VCaP (cell line): Measurements from ENCODE around the gene RAD17.
"Not testable (repeated sequence)": the region's sequence is repeated elsewhere in the genome, so short reads cannot be mapped to it uniquely, and the experiment has no call there.

Experiments
- H3K27ac ChIP-seq: fragments of 450-650 bp; 2 replicates; pipeline ENCODE4 v1.5.1; 2017
- CTCF ChIP-seq: fragments of 450-650 bp; conservative IDR thresholded peaks from 2 replicates; pipeline ENCODE4 v1.5.1; 2017; ENCODE audit warnings: mild to moderate bottlenecking, moderate library complexity

The RAD17 gene

GRCh38 chr5:69414885-69415583 lies 45.4 kb downstream of the RAD17 start, which contains the start of gene MARVELD2:
MARVELD2 (plus strand) TSS chr5:69415116; CDS start chr5:69419386, 4,270 bp downstream.
- TF ChIP-seq CTCF, result peak; percentile 80
- peak within 1 kb of the TSS; percentile 99 for H3K27ac ChIP-seq

- TF ChIP-seq CTCF, result no peak
- H3K27ac ChIP-seq, result peak overlapping the region; percentile 99
These were observed 46.0 kb downstream of the RAD17 start for GRCh38 chr5:69415584-69415958.

- peak overlapping the region; percentile 99 for H3K27ac ChIP-seq
- no peak for TF ChIP-seq CTCF
These were observed 46.6 kb downstream of the RAD17 start for GRCh38 chr5:69416180-69416579.

GRCh38 chr5:69416699-69417098 lies 47.1 kb downstream of the RAD17 start:
- no peak for TF ChIP-seq CTCF
- peak overlapping the region; percentile 99 for H3K27ac ChIP-seq

GRCh38 chr5:69418554-69418953 lies 48.9 kb downstream of the RAD17 start:
- H3K27ac ChIP-seq, result no peak overlapping the region
- no peak for TF ChIP-seq CTCF

- no peak for TF ChIP-seq CTCF
- peak overlapping the region; percentile 85 for H3K27ac ChIP-seq
These were observed 62.0 kb downstream of the RAD17 start for GRCh38 chr5:69431424-69432303.

GRCh38 chr5:69432412-69433206 lies 63.0 kb downstream of the RAD17 start:
- peak overlapping the region; percentile 85 for H3K27ac ChIP-seq
- TF ChIP-seq CTCF, result no peak

GRCh38 chr5:69435276-69435884 lies 65.8 kb downstream of the RAD17 start:
- not testable (repeated sequence) for H3K27ac ChIP-seq
